HG03354 (cell line): Measurements from ENCODE around the gene SYCP2L.
"Not testable (repeated sequence)": the region's sequence is repeated elsewhere in the genome, so short reads cannot be mapped to it uniquely, and the experiment has no call there.

ENCODE experiments used
- ATAC-seq: cut with Tn5 transposase; IDR thresholded peaks from one replicate; pipeline ENCODE4 v1.9.1; 2021; ENCODE audit warnings: mild to moderate bottlenecking; ENCODE audit not compliant: unreplicated experiment, poor library complexity, severe bottlenecking

Gene SYCP2L

GRCh38 chr6:10886691-10887502, at the start of gene SYCP2L:
Gene SYCP2L (plus strand): TSS chr6:10887052. CDS start chr6:10887127, 75 bp downstream.
- peak; percentile 61 for ATAC-seq

- ATAC-seq: no peak
Observed at GRCh38 chr6:10837622-10837994, 49.2 kb upstream of the SYCP2L start.

- peak; percentile 82 for ATAC-seq
Observed at GRCh38 chr6:10837995-10838793, 48.7 kb upstream of the SYCP2L start, which contains the start of gene MAK. Gene MAK (minus strand): TSS chr6:10838539. CDS start chr6:10830648, 7,891 bp downstream.

- peak; percentile 75 for ATAC-seq
Observed at GRCh38 chr6:10838794-10839333, 48.0 kb upstream of the SYCP2L start.

- no peak for ATAC-seq
Observed at GRCh38 chr6:10843554-10843953, 43.3 kb upstream of the SYCP2L start.

- no peak for ATAC-seq
Observed at GRCh38 chr6:10847684-10848083, 39.2 kb upstream of the SYCP2L start.

- no peak for ATAC-seq
Observed at GRCh38 chr6:10849901-10850300, 37.0 kb upstream of the SYCP2L start.

- ATAC-seq: no peak
Observed at GRCh38 chr6:10850728-10851127, 36.1 kb upstream of the SYCP2L start.

- ATAC-seq: no peak
Observed at GRCh38 chr6:10852361-10852960, 34.4 kb upstream of the SYCP2L start.

- ATAC-seq: not testable (repeated sequence)
Observed at GRCh38 chr6:10853849-10854300, 33.0 kb upstream of the SYCP2L start.

GRCh38 chr6:10854922-10855632, 31.8 kb upstream of the SYCP2L start:
- no peak for ATAC-seq

GRCh38 chr6:10857259-10857658, 29.6 kb upstream of the SYCP2L start:
- ATAC-seq: no peak

- ATAC-seq: no peak
Observed at GRCh38 chr6:10861086-10861485, 25.8 kb upstream of the SYCP2L start.

GRCh38 chr6:10862361-10862760, 24.5 kb upstream of the SYCP2L start:
- ATAC-seq: no peak

GRCh38 chr6:10863031-10863430, 23.8 kb upstream of the SYCP2L start:
- not testable (repeated sequence) for ATAC-seq

GRCh38 chr6:10866709-10867108, 20.1 kb upstream of the SYCP2L start:
- ATAC-seq: not testable (repeated sequence)

- ATAC-seq: no peak
Observed at GRCh38 chr6:10867952-10868351, 18.9 kb upstream of the SYCP2L start.

- no peak for ATAC-seq
Observed at GRCh38 chr6:10873374-10873773, 13.5 kb upstream of the SYCP2L start.

GRCh38 chr6:10874207-10874606, 12.6 kb upstream of the SYCP2L start:
- no peak for ATAC-seq
